HL-60/S4 (cell line): ENCODE measurements around the gene AUTS2.

Experiments used
- in situ Hi-C: fragments of 300-500 bp; cut with MboI; formaldehyde crosslinking; loops from 2 replicates; pipeline ENCODE4 v1.14.3; 2022; ENCODE audit warnings: low sequenced_read_pairs

Gene AUTS2

DNA sequence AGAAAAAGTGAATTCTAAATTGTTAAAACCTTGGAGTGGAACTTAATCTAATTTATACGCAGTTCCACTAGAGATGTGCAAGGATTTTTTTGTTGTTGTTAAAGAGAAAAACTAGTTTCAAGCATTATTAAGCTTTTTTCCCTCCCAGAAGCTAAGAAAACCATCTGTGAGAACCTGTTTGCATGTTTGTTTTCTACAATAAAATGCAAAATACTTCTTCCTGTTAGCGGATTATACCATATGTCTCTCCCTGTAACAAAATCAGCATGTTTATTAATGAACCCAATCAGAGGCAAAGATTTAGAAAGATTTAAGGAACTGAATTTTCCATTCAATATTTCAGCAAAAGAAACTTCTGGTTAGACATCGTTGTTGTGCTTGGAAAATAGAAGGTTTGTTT lies 953.9 kb downstream of the AUTS2 start:
- in situ Hi-C loops = no loop called here

GRCh38 chr7:70553364-70553763 lies 955.1 kb downstream of the AUTS2 start:
- in situ Hi-C loops = no loop called here

GRCh38 chr7:70554646-70555045 lies 956.4 kb downstream of the AUTS2 start:
- in situ Hi-C loops = no loop called here

DNA sequence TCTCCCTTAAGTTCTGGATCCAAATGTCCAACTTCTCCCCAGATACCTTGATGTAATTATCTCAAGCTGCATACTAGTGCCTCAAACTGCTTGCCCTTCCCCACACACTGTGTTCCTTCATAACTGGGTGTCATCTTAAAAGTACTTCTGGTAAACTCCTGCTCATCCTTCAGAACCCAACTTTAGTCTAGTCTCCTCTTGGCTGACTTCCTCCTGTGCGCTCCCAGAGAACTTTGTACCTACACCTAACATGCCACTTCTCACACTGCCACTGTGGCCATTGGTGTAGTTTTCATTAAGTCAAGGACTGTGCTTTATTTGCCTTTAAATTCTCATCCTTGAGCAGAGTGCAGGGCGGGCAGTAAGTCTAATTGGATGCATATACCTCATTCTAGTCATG lies 958.5 kb downstream of the AUTS2 start:
- in situ Hi-C loops = no loop called here

DNA sequence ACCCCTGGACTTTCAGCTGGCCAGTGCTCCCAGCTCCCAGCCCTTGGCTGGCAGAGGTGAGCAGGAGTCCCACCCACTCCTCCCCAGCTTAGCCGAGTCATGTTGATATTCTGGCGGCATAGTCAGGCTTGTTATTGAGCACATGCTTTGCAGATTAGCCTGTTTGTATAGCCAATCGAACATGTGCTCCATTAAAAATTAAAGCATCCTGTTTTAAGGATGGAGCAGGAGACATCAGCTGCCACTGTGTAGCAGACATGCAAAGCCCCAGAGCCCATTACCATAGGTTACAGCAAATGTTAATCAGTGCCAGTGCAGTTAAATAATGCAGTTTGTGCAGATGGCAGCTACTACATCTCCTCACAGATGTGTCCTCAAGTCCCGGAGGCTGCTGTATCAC lies 959.1 kb downstream of the AUTS2 start:
- in situ Hi-C loops = no loop called here

DNA sequence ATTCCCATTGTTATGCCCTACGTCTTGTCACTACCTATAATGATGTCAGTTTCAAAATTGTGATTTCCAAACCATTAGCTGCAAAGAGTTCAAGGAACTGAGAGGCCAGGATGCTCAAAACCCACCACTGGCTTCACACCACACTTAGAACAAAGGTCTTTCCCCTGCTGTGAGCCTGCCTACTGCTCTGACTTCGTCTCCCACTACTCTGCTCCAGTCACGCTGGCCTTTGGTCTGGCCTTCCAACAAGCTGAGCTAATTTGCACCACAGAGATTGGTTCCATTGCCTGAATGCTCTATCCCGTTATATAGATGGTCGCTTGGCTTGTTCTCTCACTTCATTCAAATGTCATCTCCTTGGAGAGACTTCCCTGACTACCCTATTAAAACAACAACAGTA lies 961.5 kb downstream of the AUTS2 start:
- in situ Hi-C loops = no loop called here

- in situ Hi-C loops = no loop called here
Measured at GRCh38 chr7:70563960-70564359, 965.7 kb downstream of the AUTS2 start.

DNA sequence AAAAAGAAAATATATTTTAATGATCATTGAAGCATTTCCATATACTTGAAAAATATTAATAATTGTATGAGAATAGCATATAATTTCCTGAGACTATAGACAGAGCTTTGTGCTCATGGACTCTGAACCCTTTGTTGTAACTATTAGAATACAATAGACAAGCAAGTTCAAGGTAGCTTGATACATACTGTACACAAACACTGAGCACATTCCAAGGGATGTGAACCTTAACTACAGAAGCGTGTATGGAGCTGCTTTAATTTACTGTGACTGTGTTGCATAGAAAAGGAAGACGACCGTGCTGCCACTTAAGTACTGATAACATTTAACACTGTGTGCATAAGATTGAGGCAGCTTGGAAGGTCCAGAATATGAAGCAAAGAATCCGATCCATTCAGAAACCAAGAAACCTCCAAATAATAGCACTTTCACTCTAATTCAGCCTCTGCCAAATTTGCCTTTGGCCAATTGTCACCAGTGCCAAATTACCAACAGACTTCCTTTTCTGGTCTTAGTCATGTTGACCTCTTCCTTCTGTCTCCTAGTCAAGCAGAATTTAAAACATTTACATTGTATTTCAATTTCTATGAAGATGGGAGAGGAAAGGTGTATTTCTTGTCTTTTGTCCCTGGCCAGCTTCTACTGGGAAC lies 967.6 kb downstream of the AUTS2 start:
- in situ Hi-C loops = no loop called here

GRCh38 chr7:70566671-70567070 lies 968.4 kb downstream of the AUTS2 start:
- in situ Hi-C loops = no loop called here

DNA sequence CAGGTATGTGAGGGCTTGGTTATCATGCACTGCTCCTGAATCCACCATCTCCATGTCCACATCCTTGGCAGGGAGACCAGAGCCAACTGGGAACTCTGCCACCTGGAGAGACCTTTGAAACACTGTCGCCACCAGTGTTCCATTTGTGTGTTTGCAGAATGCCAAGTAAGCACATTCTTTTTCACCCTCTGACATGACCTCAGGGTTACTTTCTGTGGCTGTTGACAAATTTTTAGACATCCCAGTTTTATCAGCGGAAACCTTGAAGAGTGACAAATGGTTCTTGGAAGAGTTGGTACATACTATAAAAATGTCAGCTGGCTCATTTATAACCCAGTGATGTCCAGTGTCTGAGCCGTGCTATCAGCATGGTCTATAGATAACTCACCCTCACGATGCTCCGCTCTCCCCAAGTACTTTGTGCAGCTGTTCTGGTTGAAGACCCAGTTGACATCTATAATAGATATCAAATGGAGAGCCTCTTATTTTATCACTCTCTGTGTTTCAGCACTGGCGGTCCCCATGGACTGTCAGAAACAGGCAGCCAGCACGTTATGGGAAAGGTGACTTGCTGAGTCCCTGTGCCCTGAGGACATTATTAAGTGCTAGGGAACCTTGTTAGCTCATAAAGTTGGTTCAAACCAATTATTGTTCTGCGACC lies 970.5 kb downstream of the AUTS2 start:
- in situ Hi-C loops = no loop called here

DNA sequence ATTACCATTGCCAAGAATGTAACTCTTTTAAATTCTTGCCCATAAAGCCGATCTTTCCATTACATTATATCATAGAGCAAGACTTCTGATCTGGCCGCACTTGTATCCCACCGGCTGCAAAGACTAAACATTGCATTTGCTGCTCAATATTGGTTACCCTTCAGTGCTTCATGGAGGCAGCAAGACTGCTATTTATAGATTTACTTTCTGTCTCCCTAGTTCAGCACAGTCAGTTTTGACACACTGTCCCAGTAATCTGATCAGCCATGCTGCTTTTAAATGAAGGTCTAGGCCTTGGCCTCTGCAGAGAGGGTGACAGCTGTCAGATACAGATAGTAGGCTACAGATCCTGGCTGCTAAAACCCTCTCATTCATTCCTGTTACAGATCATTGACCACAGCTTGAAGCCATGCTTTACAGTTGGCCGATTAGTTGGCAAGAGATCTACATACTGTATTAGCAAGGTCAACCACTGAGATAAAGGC lies 971.1 kb downstream of the AUTS2 start:
- in situ Hi-C loops = no loop called here

DNA sequence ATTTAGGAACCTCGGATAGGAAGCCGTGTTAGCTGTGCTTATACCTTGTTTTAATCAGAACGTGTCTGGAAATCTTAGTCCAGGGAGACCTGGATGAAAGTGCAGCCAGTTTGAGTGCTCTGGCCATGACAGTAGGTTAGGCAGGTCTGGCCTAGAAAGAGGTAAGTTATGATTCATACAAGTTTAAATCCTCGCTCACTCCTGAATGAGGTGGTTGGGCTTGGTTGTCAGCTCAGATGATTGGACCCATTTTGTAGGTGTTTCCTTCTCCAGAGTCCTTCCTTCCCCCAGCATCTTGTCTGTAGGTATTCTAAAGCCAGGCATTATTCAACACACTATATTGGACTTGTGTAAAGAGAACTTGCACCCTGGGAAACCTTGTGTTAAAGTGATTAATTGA lies 971.8 kb downstream of the AUTS2 start:
- in situ Hi-C loops = no loop called here

GRCh38 chr7:70570961-70571360 lies 972.7 kb downstream of the AUTS2 start:
- in situ Hi-C loops = no loop called here

DNA sequence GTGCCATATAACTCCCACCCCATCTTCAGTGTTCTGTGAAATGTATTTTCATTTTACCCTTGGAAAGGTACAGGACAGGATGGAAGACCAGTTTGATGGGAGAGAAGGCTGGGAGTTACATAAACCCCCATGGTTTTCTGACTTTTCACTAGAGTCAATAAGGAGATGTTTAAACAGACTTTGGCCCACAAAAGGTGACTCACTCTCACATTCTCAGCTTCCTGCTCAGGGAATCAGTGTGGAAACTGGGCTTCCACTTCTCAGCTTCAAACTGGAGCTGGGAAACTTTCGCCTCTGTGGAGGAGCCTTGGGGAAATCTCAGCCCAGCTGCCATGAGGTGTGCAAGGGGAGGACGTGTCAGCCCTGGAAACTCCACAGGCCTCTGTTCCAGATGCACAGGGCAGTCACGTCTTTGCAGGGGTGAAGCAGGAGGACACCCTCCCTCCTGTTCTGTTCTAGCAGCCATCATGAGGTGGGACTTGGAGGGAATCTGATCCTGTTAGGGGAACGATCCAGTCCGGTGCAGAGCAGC lies 973.2 kb downstream of the AUTS2 start:
- in situ Hi-C loops = no loop called here

- in situ Hi-C loops = no loop called here
Measured at GRCh38 chr7:70571961-70572360, 973.7 kb downstream of the AUTS2 start.

DNA sequence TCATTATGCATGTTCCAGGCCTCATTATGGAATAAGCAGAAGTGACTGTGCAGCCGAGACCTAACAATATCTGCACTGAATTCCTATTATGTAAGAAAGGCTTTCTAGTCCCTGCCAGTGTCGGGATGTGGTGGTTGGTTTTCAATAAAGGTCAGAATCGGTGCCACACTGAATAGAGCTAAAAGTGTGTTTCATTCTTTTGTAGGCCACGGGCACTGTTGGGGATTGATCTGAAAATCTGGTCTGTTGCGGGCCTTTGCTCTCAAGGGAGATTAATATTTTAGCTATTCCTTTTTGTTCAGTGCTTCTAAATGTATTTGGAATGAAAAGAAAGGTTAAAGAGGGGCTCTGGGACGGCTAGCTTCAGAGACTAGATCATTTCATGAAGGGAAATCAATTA lies 974.3 kb downstream of the AUTS2 start:
- in situ Hi-C loops = no loop called here

DNA sequence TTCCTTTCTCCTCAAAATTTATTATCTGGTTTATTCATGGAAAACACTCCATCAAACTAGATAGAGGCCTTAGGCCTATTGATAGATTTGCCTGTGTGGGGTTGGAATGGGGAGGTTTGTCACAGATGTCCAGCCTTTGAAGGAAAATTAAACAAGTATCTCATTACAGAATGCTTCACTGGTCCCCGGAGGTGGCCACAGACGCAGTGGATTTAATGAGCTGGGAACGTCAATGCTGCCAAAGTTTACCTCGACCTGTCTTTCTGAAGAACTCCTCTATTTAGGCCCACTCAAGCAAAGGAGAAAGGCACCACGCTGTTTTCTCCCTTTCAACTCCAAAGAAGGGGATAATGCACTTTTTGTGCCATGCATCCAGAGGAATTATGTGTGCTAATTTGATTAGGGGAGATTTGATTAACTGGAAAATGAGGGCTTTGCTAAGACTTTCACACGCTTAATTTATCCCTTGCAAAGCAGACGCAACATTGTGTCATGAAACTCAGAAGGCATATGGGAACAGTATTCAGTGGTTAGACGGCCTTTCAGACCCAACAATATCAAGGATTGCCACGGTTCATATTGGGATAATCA lies 974.9 kb downstream of the AUTS2 start:
- in situ Hi-C loops = no loop called here

GRCh38 chr7:70573696-70574095 lies 975.4 kb downstream of the AUTS2 start:
- in situ Hi-C loops = no loop called here

GRCh38 chr7:70574314-70574834 lies 976.1 kb downstream of the AUTS2 start:
- in situ Hi-C loops = no loop called here

- in situ Hi-C loops = no loop called here
Measured at GRCh38 chr7:70574970-70575799, 976.9 kb downstream of the AUTS2 start.

DNA sequence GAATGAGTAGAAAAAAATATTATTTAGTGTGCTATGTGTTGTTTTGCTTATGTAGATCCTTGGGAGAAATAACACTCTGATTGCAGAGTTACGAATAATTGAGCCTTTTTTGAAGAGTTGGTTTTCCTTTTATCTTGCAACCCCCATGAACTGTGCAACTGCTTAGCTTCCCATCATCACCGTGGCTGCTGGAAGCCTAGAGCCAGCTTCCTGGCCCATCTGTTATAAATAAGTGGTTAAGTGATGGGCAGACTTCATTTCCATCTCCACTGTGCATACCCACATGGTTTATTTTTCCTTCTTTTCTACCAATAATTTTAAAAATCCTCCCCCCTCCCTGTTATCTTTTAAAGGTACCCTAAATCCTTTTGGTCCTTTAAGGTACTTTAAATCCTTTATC lies 978.8 kb downstream of the AUTS2 start:
- in situ Hi-C loops = no loop called here
